ENCODE data around the gene KRT80.

KRT80 gene

DNA sequence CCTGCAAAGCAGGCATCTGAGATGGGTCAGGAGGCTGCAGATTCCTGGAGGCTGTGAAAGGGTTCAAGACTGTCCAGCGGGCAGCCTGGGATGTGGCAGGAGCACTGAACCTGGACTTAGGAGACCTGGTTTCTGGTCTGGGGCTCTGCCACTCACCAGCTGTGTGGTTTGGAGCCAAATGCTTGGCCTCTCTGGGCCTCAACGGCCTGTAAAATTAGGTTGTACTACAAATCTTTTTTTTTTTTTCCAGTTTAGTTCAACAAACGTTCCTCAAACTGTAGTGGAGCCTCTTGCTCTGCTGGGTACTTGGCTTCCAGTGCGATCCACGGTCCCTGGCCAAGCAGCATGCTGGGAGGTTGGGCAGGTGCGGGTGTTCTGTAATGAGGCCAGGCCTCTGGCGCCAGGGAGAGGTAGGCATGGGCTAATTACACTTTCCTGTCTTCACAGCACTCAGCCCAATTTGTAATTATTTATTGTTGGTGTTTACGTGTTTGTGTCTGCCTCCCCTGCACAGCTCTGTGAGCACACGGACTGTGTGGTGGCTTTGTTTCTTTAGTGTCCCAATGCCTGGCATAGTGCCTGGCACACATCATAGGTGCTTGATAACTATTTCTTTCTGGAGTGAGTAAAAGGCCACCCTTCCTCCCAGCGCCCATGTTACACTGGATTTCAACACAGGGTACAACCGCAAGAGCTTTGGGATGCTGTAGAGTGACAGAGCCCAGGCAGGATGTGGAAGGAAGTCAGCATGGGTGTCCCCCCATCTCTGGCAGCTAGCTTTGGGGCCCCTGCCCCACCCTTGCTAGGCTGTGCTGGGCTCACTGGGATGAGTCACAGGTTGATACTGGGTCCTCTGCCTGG, 5.8 kb upstream of the KRT80 start:
- no peak for DNase-seq

- no peak for DNase-seq
Measured at GRCh38 chr12:52195065-52195730, 3.4 kb upstream of the KRT80 start.

DNA sequence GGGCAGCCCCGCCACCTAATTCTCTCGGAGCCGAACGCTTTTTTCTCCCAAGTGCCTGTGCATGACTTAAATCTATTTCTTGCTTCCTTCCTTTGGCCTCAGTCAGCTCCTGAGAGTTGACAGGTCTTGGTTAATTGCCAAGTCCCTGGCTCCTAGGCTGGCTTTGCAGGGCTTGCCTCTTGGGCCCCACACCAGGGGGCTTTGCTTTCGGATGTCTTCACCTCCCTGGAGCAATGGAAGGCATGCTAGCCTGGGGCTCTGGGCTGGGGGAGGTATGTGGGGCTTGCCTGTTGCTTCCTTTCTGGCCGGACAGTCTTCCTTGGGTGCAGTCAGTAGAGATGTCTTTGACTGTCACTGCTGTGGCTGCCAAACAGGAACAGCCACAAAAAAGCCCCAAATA, 2.2 kb upstream of the KRT80 start:
- DNase-seq: no peak

GRCh38 chr12:52193532-52193931, 1.7 kb upstream of the KRT80 start:
- no peak for DNase-seq

DNA sequence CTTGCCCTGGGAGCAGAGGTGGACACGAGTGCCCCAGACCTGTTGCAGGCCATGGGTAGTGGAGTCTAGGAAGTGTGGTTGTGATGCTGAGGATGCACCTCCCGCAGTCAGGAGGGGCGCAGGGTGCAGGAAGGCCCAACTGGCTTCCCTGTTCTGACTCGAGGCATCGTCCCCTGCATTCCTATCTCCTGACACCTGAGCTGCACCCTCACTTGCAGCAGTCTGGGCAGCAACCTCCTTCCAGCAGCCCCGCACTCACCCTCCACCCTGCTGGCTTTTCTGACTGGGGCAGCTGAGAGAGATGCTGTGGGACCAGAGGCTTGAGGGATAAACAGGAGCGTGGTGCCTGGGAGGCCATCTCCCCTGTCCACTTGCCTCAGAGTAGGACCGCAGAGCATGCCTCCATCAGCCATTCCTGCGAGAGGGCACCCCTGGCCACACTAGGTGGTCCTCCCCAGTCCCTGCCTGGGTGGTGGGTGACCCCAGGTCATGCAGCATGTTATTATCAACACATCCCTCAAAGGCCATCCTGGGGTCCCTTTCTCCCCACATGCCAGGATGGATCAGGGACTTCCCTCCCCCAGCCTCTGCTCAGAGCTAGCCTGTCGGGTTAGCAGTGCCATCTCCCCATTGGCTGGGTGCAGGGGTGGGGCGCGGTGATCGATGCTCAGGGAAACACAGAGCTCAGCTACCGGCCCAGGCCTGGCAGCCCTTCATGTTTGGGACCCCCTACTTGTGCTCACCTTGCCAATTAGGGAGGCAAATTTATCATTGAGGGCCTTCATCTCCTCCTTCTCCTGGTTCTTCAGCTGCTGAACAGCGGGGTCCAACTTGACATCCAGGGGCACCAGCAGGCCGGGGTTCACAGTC, 719 bp downstream of the KRT80 start:
- DNase-seq: no peak

DNA sequence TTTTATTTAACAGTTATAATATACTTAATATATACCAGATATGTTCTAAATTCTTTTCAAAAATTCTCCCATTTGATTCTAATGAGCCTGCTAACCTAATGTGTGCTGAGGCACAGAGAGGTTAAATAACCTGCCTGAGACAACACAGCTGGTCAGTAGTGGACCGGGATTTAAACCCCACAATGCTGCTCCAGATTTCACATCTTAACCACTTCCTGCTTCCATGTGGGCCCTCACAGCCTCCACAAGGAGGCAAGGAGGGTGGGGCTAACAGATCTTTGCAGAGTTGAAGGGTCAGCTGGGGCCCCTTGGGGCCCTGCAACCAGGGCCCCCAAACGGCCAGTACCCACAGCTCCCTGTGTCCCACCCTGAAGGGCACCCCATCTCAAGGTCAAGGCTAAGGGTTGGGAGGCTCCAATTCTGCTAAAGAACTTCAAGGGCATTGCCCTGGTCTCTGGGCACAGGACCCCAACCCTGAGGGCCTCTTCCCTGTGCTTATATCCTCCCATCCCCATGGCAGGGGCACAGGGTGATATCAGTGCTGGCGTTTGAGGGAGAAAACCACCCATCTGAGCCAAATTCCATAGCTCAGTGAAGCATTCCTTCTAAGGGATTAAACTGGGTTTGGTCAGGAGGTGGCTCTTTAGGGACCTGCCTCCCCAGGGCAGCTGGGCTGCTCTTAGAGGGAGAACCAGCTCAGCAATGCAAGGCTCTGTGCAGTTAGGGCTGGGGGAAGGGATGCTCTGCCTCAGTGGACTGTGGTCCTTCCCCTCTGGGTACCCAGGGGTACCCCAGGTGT, 2.2 kb downstream of the KRT80 start:
- no peak for DNase-seq

DNA sequence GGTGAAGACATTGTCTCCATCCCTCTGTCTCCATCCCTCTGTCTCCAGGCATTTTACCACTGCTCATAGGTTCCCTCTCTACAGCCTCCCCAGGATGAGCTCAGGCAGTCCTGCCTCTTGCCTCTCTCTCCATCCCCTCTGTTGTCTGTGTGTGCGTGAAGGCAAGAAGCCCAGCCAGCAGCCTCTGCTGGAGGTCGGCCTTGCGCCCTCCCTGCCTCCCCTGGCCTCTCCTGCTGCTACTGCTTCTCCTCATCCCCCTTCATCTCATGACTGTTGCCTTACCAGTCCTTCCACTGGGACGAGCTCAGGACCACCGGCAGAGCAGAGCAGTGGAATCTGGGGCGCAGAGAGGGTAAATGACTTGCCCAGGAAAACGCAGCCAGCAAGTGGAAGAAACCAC, 3.2 kb downstream of the KRT80 start:
- DNase-seq: no peak

DNA sequence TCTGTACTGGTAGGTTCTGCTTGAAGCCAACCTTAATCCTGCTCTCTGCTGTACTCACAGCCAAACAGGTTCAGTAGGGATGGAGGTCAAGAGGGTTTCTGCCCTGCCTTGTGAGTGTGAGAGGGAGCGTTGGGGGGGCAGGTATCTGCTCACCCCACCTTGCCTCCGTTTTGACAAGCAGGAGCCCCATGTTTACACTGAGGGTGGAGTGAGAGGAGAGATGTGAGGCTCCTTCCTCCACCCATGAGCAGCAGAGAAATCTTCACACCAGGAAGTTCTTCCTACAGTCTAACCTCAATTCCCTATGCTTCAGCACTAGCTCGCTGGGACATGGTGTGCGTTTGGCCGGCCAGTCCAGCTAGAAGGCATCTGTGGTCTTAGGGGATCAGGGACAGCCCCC, 4.2 kb downstream of the KRT80 start:
- DNase-seq: no peak

DNA sequence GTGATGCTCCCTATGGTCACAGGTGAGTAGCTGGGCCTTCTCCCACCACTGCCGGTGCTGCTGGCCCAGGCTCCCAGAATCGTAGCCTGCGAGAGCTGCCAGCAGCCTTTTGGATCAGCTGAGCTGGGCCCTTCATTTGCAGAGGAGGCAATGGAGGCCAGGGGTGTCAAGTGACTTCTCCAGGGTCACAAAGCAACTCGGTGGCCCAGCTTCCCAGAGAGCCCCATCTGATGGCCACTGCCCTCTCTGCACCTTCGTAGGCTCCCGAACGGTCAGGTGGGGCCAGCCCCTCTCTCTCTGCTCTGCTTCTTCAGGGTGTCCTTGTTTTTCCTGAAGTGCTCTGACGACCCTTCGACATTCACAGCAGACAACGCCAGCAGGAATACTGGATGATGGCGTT, 4.6 kb downstream of the KRT80 start:
- DNase-seq: no peak

- DNase-seq: no peak
Measured at GRCh38 chr12:52186118-52186840, 5.5 kb downstream of the KRT80 start.

DNA sequence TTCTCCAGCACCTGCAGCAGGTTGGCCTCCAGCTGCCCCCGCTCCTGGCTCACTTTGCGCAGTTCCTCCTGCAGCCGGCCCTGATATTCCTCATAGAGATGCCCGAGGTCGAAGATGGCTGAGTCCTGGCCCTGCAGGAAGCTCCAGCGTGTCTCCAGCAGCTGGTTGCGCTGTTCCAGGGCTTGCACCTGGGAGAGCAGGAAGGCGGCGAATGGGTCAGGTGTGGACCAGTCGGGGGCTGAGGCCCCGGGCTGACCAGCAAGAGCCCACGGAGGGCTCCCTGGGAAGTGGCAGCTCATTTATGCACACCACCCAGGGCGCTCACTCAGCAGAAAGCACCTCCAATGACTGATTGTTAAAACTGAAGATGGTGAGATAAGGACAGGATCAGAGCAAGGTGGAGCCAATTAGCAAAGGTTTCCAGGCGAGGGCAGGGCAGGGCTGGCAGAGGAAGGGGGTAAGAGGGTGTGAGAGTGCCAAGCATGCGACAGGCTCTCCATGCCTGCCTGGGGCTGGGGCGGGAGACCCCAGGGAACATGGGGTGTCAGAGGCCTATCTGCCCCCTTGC, 6.3 kb downstream of the KRT80 start:
- DNase-seq: no peak

- DNase-seq: no peak
Measured at GRCh38 chr12:52184813-52185212, 7.0 kb downstream of the KRT80 start.

- no peak for DNase-seq
Measured at GRCh38 chr12:52183971-52184370, 7.8 kb downstream of the KRT80 start.

- DNase-seq: no peak
Measured at GRCh38 chr12:52183544-52183910, 8.3 kb downstream of the KRT80 start.

DNA sequence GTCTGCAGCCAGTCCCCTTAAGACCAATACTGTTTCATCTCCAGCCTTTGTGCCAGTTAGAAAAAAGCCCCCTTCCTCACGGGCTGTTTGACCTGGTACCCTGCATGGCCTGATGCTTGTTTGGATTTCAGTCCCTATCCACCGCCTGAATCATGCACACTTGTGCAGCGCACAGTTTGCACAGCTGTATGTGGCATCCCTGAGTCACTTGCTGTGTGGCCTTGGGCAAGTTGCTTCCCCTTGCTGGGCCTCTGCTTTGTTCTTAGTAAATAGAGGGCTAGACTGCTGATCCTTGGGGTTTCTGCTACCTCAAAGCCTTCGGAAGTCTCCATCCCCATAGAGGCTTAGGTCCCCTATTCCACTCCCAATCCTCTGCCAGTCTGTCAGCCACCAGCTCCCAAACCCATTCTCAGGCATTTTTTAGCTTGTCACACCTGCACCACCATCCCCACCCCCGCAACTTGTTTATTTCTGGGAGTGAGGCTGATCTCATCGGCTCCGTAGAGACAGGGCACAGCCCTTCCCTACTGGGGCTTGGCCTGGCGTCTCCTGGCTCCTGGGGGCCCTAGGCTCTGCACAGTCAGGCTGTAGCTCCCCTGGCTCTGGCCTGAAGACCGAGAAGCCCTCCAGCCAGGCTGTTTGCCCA, 8.8 kb downstream of the KRT80 start:
- no peak for DNase-seq

- no peak for DNase-seq
Measured at GRCh38 chr12:52182384-52182783, 9.4 kb downstream of the KRT80 start.

GRCh38 chr12:52181746-52182145, 10.1 kb downstream of the KRT80 start:
- no peak for DNase-seq

DNA sequence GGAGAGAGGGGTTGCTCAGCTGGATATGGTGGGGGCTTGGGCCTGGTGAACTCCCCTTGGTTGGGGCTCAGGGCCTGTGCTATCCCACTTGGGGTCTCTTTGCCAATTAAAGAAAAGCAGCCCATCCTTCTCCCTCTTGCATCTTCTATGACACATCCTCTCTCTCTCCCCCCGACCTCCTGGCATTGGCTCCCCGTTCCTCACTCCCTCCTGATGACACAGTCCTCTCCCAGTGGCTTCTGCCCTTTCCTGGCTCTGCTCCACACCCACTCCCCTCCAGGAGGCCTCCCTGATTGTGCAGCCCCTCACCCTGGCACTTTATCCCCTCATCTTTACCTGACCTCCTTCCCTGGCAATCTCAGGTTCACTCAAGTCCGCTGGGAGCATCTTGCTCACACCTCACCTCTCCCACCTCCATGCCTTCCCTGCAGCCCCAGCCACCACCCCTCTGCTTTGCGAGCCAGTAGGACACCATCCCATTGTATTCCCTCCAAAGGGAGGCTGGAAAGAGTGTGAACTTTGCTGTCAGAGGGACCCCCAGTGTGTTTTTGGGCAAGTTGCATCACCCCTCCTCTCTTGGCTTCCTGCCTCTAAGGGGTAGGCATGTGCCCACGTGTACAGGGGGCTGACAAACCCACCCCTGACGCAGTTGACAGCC, 10.7 kb downstream of the KRT80 start:
- DNase-seq: no peak

- DNase-seq: no peak
Measured at GRCh38 chr12:52179396-52179973, 12.3 kb downstream of the KRT80 start.

- no peak for DNase-seq
Measured at GRCh38 chr12:52178984-52179383, 12.8 kb downstream of the KRT80 start.

Measured in NCI-H526 treated with DMSO at 0.1 percent for 48 hours (cell line).